HG03060 (cell line): ENCODE data around the gene KRTAP4-7.
"Not testable (repeated sequence)": the region's sequence is repeated elsewhere in the genome, so short reads cannot be mapped to it uniquely, and the experiment has no call there.

Experiments
- ATAC-seq: cut with Tn5 transposase; IDR thresholded peaks from one replicate; pipeline ENCODE4 v1.9.1; 2021; ENCODE audit warnings: low read depth, moderate number of reproducible peaks; ENCODE audit not compliant: unreplicated experiment

Gene KRTAP4-7

GRCh38 chr17:41084100-41084856 lies at the start of gene KRTAP4-7:
TSS of gene KRTAP4-7 (plus strand) at chr17:41084150. CDS start at chr17:41084207, 57 bp downstream.
- not testable (repeated sequence) for ATAC-seq

DNA sequence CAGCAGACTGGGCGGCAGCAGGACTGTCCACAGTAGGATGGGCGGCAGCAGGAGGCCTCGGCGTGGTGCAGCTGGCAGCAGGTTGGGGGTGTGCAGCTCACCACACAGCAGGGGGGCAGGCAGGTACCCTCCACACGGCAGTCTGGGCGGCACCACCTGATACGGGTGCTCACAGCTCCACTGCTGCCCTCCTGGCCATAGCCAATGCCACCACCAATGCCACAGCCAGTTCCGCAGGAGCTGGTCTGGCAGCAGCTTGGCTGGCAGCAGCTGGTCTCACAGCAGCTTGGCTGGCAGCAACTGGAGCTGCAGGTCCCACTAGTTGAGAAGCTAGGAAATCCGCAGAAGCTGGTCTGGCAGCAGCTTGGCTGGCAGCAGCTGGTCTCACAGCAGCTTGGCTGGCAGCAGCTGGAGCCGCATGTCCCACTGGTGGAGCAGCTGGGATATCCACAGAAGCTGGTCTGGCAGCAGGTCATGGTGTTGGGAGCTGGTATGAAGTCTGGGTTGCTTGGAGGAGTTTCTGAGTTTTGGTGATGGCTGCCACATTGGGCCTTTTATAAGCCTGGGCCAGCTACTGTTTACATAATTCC lies 49.5 kb upstream of the KRTAP4-7 start, which contains the start of gene KRTAP1-3:
Gene KRTAP1-3 (minus strand): TSS at position 529 of the 590 bp plus-strand sequence. CDS start 53 bp downstream, at position 476.
- not testable (repeated sequence) for ATAC-seq

GRCh38 chr17:41037853-41038350 lies 46.0 kb upstream of the KRTAP4-7 start:
- no peak for ATAC-seq

- ATAC-seq: not testable (repeated sequence)
Observed at GRCh38 chr17:41040783-41041571, 43.0 kb upstream of the KRTAP4-7 start, which contains the start of gene KRTAP1-1. TSS of gene KRTAP1-1 (minus strand) at chr17:41041450. CDS start at chr17:41041397, 53 bp downstream.

DNA sequence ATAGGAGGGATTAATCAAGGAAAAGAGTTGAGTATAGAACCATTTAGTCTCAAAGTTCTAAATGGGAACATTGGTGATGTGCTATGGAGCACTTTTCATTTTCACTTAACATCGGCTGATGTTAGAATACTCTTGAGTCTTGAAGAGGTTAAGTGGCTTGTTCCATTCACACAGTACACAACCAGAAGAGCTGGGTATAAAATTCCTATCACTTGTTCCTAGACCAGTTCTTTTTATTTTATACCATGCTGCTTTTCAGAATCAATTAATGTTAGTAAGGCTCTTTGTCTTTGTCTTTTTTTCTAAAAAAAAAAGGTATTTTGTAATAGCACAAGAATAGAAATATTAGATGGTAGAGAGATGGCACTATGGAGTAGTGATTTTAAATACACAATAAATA lies 41.0 kb upstream of the KRTAP4-7 start:
- no peak for ATAC-seq

DNA sequence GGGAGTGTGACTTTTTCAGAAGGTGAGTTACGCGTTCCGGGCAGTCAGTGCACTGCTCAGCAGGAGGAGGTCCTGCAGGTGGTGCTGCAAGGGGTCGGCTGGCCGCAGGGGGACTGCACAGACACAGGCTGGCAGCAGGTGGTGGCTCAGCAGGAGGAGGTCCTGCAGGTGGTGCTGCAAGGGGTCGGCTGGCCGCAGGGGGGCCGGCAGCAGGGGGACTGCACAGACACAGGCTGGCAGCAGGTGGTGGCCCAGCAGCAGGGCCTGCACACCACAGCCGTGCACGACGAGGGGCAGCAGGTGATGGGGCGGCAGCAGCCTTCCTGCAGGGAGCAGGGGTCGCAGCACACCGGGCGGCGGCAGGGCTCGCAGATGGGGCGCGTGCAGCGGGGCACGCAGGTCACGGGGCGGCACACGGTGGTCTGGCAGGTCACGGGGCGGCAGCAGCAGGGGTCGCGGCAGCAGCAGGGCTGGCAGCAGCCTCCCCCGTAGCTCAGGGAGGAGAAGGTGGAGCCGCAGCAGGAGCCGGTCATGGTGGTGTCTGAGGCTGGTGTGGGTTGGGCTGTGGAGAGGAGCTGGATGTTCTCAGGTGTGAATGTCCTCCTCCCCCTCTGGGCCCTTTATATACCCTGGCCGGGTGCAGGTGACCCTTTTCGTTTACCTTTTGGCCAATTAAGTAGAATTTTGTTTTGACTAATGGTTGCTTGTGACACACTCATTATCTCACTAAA lies 37.0 kb upstream of the KRTAP4-7 start, which contains the start of gene KRTAP2-1:
Gene KRTAP2-1 (minus strand): TSS at position 582 of the 731 bp plus-strand sequence. CDS start 49 bp downstream, at position 533.
- not testable (repeated sequence) for ATAC-seq

DNA sequence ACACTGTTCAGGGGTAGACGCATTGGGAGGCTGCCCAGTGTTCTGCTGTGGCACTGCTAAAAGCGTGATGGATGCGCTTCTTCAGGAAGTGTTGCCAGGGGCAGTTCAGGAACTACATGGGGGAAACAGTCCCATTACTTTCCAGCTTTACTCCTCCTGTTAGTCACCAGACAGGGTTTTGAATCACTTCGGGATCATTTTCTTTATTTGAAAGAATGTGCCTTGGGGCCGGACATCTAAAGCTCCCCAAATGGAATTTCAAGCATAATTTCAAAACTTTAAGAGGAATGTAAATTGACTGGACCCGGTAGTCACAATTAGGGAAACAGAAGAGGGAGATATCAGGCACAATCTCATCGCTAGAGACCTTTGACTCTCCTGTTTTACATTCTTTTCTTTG lies 35.5 kb upstream of the KRTAP4-7 start:
- no peak for ATAC-seq

GRCh38 chr17:41049110-41049509 lies 34.8 kb upstream of the KRTAP4-7 start:
- ATAC-seq: no peak

- no peak for ATAC-seq
Observed at GRCh38 chr17:41052566-41052965, 31.4 kb upstream of the KRTAP4-7 start.

GRCh38 chr17:41054025-41054424 lies 29.9 kb upstream of the KRTAP4-7 start:
- ATAC-seq: no peak

- ATAC-seq: not testable (repeated sequence)
Observed at GRCh38 chr17:41054556-41054955, 29.4 kb upstream of the KRTAP4-7 start.

GRCh38 chr17:41055130-41055529 lies 28.8 kb upstream of the KRTAP4-7 start, which contains the start of gene KRTAP2-2:
TSS of gene KRTAP2-2 (minus strand) at chr17:41055230. CDS start at chr17:41055211, 19 bp downstream.
- not testable (repeated sequence) for ATAC-seq

GRCh38 chr17:41057547-41057946 lies 26.4 kb upstream of the KRTAP4-7 start:
- ATAC-seq: no peak

DNA sequence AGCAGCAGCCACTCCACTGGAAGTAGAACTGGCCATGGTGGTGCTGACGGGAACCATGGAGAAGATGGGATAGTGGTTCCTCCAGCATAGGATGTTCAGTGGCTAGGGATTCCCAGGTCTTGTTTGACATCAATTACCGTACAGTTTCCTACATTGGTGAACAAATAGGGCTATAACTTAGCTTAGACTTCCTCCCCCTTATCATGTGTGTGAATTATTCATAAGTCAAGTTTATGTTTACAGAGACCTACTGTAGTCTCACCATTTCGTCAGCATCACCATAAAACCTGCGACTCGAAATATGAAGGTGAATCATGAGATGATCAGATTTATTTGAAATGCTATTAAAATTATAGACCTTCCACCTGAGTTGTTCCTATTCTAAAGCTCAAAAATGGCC lies 25.2 kb upstream of the KRTAP4-7 start:
- ATAC-seq: no peak

DNA sequence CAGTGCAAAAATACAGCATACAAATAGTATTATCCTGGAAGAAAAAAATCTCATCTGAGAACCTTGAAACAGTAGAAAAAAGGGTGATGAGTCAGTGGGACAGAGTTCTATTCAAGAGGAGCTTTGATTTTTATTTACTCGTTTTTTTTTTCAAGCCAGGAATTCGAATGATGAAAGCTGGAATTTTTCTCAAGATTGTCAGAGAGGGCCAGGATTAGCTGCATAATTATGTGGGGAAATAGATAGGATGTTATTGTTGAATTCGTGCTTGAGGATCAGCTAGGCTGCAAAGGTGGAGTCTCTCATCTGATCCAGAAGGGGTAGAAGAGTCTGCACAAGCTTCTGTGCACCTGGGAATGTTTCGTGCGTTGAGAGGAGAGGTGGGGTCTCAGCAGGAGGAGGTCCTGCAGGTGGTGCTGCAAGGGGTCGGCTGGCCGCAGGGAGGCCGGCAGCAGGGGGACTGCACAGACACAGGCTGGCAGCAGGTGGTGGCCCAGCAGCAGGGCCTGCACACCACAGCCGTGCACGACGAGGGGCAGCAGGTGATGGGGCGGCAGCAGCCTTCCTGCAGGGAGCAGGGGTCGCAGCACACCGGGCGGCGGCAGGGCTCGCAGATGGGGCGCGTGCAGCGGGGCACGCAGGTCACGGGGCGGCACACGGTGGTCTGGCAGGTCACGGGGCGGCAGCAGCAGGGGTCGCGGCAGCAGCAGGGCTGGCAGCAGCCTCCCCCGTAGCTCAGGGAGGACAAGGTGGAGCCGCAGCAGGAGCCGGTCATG lies 24.5 kb upstream of the KRTAP4-7 start:
- not testable (repeated sequence) for ATAC-seq

DNA sequence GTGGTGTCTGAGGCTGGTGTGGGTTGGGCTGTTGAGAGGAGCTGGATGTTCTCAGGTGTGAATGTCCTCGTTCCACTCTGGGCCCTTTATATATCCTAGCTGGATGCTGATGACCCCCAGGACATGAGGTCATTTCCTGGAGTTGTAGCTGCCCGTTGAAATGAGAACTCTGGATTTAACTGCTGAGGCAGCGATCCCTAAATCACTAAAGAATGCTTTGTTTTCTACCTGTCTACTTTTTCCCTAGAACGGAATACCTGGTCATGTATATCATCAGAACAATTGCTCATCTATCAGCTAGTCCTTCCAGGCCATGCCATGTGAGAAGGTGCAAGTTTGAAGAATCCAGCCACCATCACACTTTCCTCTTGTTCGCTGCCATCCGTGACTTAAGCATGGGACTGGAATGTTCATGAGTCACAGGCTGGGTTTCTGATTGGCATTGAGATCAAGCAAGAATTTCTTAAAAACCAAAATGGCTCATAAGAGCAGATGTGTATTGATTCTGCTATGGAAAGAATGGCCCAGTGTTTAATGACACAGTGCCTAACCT lies 23.8 kb upstream of the KRTAP4-7 start, which contains the start of gene KRTAP2-3:
Gene KRTAP2-3 (minus strand): TSS at position 63 of the 553 bp plus-strand sequence. CDS start 64 bp downstream, outside the sequence.
- no peak for ATAC-seq

DNA sequence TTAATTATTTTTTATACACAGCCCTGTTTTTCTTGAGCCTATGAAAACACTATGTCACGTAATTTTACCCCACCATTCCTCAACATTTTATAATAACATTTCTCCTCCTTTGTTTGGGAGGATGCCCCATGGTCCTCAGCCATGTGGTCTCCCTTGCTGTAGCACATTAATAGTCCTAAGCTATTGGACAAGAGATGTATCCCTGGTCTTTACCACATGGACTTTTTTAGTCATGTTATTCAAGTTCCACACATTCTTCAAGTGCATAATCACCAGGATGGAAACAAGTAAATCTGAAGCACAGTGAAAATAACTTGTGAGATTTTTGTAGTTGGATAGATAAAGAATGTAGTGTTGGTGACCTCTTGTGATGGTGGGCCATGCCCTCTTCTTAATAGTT lies 22.0 kb upstream of the KRTAP4-7 start:
- no peak for ATAC-seq

DNA sequence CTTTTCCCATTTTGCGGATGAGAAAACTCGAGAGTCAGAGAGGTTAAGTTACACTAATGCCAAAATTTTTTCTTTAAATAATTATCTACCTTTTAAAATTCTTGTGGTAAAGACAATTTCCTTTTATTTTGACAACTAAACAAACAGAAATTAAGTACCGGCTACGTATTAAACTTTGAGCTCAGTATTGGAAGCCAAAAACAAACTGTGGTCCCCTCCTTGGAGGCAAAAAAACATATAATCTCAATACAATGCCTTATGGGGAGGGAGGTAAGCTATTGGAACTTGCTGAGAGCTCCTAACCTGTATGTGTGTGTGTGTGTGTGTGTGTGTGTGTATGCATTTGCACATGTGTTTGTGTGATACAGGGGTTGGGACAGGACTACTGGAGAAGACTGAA lies 20.5 kb upstream of the KRTAP4-7 start:
- ATAC-seq: no peak

DNA sequence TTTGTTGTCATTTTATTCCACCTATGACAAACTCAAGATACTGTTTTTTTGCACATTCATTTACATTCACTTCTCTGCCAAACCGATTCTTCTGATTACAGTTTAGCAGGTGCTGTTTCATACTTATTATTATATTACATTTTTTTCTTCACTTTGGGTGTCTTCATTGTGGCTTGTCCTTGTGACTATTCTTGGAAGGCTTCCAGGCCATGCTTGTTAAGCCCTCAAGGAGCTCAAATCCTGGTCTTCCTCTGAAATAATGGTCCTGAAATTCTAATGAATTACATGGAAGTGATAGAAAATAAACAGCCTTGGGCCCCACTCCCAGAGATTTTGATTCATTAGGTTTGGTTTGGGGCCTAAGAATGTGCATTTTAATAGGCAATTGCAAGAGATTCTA lies 19.6 kb upstream of the KRTAP4-7 start:
- no peak for ATAC-seq
